ENCODE data around the gene CORO2B. TPM values are rescaled to one million over a fixed set of nuclear protein-coding genes. Genes with fewer than 3 reads are reported as not detected.

The CORO2B gene
- total RNA-seq, 4 donors from 2014 or later, result 0.19 to 2.3 (median 0.22) TPM; not detected in 1

- 63 to 74% methylated on average over 2 to 7 of the region's 8 CpGs for WGBS, 2 donors
- intact Hi-C loops (cut with DNase I), result no loop called here
- Histone ChIP-seq H3K9me3 (peaks cover 0 to 5% (median 0%) of the 10 kb centered on the region in 3 donors), H3K4me3 (no peak overlapping the region), H3K4me1 (peaks cover 0 to 29% (median 0%) of the 10 kb centered on the region in 3 donors), H3K27ac (peak overlapping the region; percentile 4 to 83 (median 69)), H3K36me3 (no peaks in the 10 kb centered on the region), H3K27me3 (peaks cover 0 to 7% (median 0%) of the 10 kb centered on the region in 4 donors)
- TF ChIP-seq POLR2A (IDR thresholded peaks at IDR 0.05), result no peak
- TF ChIP-seq, protein P1, sequence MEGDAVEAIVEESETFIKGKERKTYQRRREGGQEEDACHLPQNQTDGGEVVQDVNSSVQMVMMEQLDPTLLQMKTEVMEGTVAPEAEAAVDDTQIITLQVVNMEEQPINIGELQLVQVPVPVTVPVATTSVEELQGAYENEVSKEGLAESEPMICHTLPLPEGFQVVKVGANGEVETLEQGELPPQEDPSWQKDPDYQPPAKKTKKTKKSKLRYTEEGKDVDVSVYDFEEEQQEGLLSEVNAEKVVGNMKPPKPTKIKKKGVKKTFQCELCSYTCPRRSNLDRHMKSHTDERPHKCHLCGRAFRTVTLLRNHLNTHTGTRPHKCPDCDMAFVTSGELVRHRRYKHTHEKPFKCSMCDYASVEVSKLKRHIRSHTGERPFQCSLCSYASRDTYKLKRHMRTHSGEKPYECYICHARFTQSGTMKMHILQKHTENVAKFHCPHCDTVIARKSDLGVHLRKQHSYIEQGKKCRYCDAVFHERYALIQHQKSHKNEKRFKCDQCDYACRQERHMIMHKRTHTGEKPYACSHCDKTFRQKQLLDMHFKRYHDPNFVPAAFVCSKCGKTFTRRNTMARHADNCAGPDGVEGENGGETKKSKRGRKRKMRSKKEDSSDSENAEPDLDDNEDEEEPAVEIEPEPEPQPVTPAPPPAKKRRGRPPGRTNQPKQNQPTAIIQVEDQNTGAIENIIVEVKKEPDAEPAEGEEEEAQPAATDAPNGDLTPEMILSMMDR (IDR thresholded peaks at IDR 0.05), result no peak
- no peak for DNase-seq
These were observed 29.5 kb downstream of the CORO2B start for GRCh38 chr15:68608206-68608843.

- peaks cover 0 to 4% (median 0%) of the 10 kb centered on the region in 4 donors for H3K27me3 ChIP-seq
- WGBS, 2 donors, result 75 to 88% methylated on average over 2 to 3 of the region's 4 CpGs
- intact Hi-C loops (cut with DNase I), result no loop called here
These were observed 30.0 kb downstream of the CORO2B start for GRCh38 chr15:68608844-68609232.

GRCh38 chr15:68609629-68610028 is 30.8 kb downstream of the CORO2B start:
- H3K36me3 ChIP-seq, result no peaks in the 10 kb centered on the region
- peaks cover 0 to 5% (median 0%) of the 10 kb centered on the region in 3 donors for H3K9me3 ChIP-seq
- peaks cover 0 to 3% (median 0%) of the 10 kb centered on the region in 4 donors for H3K27me3 ChIP-seq
- no peak for DNase-seq
- WGBS, 2 donors, result 68 to 93% methylated on average over 3 to 7 of the region's 7 CpGs
- peak overlapping the region; percentile 45 to 83 (median 69) for H3K27ac ChIP-seq
- intact Hi-C loops (cut with DNase I), result no loop called here
- H3K4me1 ChIP-seq, result peaks cover 0 to 33% (median 0%) of the 10 kb centered on the region in 3 donors
- TF ChIP-seq POLR2A (IDR thresholded peaks at IDR 0.05), result no peak
- TF ChIP-seq, protein P1 (IDR thresholded peaks at IDR 0.05), result no peak
- no peak overlapping the region for H3K4me3 ChIP-seq

More at GRCh38 chr15:68608844-68609232, 30.0 kb downstream of the CORO2B start:
- TF ChIP-seq, protein P1 (IDR thresholded peaks at IDR 0.05), result no peak
- TF ChIP-seq POLR2A (IDR thresholded peaks at IDR 0.05), result no peak
- H3K36me3 ChIP-seq, result no peaks in the 10 kb centered on the region
- peaks cover 0 to 5% (median 0%) of the 10 kb centered on the region in 3 donors for H3K9me3 ChIP-seq
- no peak for DNase-seq
- peaks cover 0 to 29% (median 0%) of the 10 kb centered on the region in 3 donors for H3K4me1 ChIP-seq
- peak overlapping the region; percentile 45 to 83 (median 69) for H3K27ac ChIP-seq
- H3K4me3 ChIP-seq, result no peak overlapping the region

- intact Hi-C loops (cut with DNase I), result no loop called here
- TF ChIP-seq, protein P1 (IDR thresholded peaks at IDR 0.05), result no peak
- no peak for TF ChIP-seq POLR2A (IDR thresholded peaks at IDR 0.05)
- H3K9me3 ChIP-seq, result peaks cover 0 to 5% (median 0%) of the 10 kb centered on the region in 3 donors
- peak overlapping the region in 3 of 4 donors; percentile 56 to 83 (median 78) for H3K27ac ChIP-seq
- H3K36me3 ChIP-seq, result no peaks in the 10 kb centered on the region
- no peak for DNase-seq
- H3K27me3 ChIP-seq, result peaks cover 0 to 11% (median 0%) of the 10 kb centered on the region in 4 donors
- H3K4me3 ChIP-seq, result no peak overlapping the region
- 68 to 74% methylated on average over 8 of the region's 8 CpGs for WGBS, 2 donors
- peaks cover 0 to 37% (median 0%) of the 10 kb centered on the region in 3 donors for H3K4me1 ChIP-seq
These were observed 32.0 kb downstream of the CORO2B start for GRCh38 chr15:68610825-68611224.

GRCh38 chr15:68612503-68612902 is 33.7 kb downstream of the CORO2B start:
- H3K9me3 ChIP-seq, result no peaks in the 10 kb centered on the region
- H3K4me3 ChIP-seq, result no peak overlapping the region
- WGBS, 2 donors, result 82 to 96% methylated on average over 3 of the region's 3 CpGs
- intact Hi-C loops (cut with DNase I), result no loop called here
- H3K27me3 ChIP-seq, result peaks cover 0 to 11% (median 0%) of the 10 kb centered on the region in 4 donors
- DNase-seq, result no peak
- peak overlapping the region in 1 of 4 donors; percentile 22 for H3K27ac ChIP-seq
- no peaks in the 10 kb centered on the region for H3K36me3 ChIP-seq
- TF ChIP-seq, protein P1 (IDR thresholded peaks at IDR 0.05), result no peak
- TF ChIP-seq POLR2A (IDR thresholded peaks at IDR 0.05), result no peak
- H3K4me1 ChIP-seq, result peaks cover 0 to 34% (median 0%) of the 10 kb centered on the region in 3 donors
